HT-29 (cell line): ENCODE results near the gene SGMS2. TPM values are rescaled to one million over a fixed set of nuclear protein-coding genes. Genes with fewer than 3 reads are reported as not detected.
"Not testable (repeated sequence)": the region's sequence is repeated elsewhere in the genome, so short reads cannot be mapped to it uniquely, and the experiment has no call there.

Experiments used
- DNase-seq: peaks from one replicate; pipeline ENCODE4 v3.0.0-alpha.2; 2015; ENCODE audit warnings: low spot score
- total RNA-seq: library from RNA; depleted of rRNA; stranded (reverse); fragments of >200 nt; shearing (Covaris generic); gene quantifications from 2 replicates; pipeline ENCODE4 v1.2.3, GENCODE V29; 2014

The SGMS2 gene
- total RNA-seq, 1 experiment from 2014 or later = 88.1 TPM

- no peak for DNase-seq
Observed at GRCh38 chr4:107906458-107907100, 81.8 kb downstream of the SGMS2 start.

DNA sequence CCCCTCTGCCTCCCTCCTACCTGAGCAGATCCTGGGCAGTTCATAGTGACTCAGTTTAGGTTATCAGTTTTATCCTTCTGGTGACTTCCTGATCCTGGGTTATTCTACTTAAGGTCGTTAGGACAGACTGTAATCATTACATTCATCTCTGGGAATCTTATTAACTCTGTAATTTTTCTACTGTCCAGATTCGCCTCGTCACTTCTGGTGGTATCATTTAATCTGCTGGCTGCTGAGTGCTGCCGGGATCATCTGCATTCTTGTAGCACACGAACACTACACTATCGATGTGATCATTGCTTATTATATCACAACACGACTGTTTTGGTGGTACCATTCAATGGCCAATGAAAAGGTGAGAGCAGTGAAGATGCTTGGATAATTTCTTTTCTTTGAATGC is 83.6 kb downstream of the SGMS2 start:
- no peak for DNase-seq

DNA sequence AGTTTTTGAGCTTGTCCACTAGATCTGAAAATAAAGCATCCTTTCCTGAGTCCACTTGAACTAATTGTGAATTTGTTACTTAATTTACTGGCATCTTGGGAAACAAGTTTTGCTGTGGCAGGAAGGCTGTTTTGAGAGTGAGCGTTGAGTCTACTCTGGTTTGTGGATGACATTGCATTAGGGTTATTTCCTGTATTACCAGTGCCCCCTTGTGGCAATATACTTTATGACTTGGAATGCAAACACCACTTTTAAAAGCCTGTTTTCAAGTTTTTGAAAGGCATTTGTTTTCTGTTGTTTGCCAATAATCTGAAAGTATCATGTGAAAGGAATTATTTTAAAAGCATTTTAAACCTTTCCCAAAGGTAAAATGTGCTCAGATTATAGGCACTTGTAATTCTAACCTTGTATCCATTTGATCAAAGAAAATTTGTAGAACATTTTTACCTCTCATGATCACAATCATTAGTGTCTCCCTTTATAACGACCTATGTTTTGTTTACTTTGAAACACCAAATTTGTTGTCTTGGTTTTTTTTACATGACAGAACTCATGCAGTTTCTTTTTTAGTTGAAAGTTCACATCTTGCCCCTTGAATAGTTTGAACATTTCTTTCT is 88.7 kb downstream of the SGMS2 start:
- peak; percentile 84 for DNase-seq

DNA sequence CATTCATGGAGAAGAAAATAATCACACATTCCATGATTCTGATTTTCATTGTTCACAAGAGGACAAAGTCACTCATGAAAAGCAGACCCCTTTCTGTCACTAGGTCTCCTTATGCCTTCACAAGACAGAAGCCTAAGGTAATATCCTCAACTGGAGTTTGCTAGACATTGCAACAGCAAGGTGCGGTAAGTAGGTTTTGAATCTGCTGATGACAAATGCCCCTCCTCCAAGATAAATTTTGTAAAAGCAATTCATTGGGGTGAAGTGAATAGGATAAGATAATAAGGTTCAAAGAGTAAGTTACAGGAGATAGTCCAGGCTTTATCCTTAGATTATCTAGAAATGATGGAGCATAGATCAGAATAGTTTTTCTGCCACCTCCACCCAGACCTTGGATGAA is 90.5 kb downstream of the SGMS2 start:
- no peak for DNase-seq

DNA sequence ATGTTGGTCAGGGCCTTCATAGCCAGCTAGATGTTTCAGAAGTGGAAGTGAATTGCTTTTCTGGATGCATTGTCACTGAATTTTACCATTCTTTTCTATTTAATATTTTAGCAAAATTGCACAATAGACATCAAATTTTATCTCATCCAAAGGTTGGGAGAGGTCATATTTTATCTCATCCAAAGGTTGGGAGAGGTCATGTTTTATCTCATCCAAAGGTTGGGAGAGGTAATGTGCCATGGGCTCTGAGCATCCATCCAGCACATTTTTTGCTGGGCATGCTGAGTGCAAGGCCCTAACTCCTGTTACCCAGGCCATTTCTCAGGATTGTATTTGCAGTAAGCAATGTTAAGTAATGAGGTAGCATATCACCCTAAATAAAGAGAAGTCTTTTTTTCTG is 91.9 kb downstream of the SGMS2 start:
- no peak for DNase-seq

GRCh38 chr4:107917500-107917899 is 92.8 kb downstream of the SGMS2 start:
- DNase-seq = no peak

DNA sequence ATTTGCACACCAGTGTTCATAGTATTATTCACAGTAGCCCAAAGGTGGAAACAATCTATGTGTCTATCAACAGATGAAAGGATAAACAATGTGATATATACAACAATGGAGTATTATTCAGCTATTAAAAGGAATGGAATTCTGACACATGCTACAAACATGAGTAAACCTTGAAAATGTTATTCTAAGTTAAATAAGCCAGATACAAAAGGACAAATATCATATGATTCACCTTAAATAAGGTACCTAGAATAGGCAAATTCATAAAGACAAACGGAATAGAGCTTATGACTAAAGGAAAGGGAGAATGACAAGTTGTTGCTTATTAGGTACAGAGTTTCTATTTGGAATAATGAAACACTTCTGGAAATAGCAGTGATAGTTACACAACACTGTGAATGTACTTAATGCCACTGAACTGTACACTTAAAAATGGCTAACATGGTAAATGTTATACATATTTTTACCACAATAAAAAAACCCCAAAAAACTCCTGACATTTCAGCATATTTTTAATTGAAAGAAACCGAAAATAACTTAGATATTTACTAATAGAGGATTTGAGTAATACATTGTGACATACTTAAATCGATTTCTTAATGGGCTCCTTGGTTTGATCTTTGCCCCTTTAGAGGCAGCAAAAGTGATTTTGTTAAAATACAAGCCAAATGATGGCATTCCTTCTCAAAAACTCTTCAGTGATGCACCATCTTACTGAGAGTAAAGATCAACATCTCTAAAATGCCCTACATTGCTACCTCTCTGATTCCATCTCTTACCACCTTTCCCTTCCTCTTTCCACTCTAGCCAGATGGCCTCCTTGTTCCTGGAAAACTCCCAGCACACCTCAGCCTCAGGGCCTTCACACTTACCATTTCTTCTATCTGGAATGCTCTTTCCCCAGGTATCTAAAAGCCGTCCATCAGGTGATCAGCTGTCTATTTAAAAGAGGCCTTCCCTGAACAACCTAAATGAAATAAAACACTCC is 98.0 kb downstream of the SGMS2 start:
- DNase-seq = no peak

DNA sequence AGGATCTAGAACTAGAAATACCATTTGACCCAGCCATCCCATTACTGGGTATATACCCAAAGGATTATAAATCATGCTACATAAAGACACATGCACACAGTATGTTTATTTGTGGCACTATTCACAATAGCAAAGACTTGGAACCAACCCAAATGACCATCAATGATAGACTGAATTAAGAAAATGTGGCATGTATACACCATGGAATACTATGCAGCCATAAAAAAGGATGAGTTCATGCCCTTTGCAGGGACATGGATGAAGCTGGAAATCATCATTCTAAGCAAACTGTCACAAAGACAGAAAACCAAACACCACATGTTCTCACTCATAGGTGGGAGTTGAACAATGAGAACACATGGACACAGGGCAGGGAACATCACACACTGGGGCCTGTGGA is 101.0 kb downstream of the SGMS2 start:
- DNase-seq = not testable (repeated sequence)

GRCh38 chr4:107926875-107927274 is 102.1 kb downstream of the SGMS2 start:
- not testable (repeated sequence) for DNase-seq

GRCh38 chr4:107930821-107931774 is 106.4 kb downstream of the SGMS2 start, which contains the start of gene CYP2U1:
Gene CYP2U1, plus strand, starts transcription at chr4:107931549. Its CDS starts 95 bp downstream, at chr4:107931644.
- peak; percentile 61 for DNase-seq

GRCh38 chr4:107931775-107932321 is 107.1 kb downstream of the SGMS2 start:
- DNase-seq = no peak

DNA sequence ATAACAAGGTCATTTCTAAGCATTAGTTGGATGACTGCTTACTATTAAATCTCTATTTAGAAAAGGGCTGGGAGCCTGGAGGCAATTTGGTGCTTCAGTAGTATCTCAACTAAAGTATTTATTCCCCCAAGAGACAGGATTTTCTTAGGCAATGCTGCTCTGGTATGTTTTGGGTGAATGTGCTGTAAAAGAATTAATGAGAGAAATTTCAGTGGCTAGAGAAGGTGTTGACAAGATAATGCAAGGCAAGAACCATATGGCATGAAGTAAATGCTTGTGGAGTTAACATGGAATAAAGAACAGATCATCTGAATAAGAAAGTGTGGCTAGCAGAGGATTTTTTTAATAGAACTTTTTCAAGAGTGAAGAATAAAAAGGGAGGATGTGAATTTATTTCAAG is 110.5 kb downstream of the SGMS2 start:
- DNase-seq = no peak

- DNase-seq = no peak
Observed at GRCh38 chr4:107937040-107937439, 112.3 kb downstream of the SGMS2 start.

GRCh38 chr4:107939307-107939706 is 114.6 kb downstream of the SGMS2 start:
- no peak for DNase-seq

GRCh38 chr4:107945809-107946208 is 121.1 kb downstream of the SGMS2 start:
- DNase-seq = no peak

DNA sequence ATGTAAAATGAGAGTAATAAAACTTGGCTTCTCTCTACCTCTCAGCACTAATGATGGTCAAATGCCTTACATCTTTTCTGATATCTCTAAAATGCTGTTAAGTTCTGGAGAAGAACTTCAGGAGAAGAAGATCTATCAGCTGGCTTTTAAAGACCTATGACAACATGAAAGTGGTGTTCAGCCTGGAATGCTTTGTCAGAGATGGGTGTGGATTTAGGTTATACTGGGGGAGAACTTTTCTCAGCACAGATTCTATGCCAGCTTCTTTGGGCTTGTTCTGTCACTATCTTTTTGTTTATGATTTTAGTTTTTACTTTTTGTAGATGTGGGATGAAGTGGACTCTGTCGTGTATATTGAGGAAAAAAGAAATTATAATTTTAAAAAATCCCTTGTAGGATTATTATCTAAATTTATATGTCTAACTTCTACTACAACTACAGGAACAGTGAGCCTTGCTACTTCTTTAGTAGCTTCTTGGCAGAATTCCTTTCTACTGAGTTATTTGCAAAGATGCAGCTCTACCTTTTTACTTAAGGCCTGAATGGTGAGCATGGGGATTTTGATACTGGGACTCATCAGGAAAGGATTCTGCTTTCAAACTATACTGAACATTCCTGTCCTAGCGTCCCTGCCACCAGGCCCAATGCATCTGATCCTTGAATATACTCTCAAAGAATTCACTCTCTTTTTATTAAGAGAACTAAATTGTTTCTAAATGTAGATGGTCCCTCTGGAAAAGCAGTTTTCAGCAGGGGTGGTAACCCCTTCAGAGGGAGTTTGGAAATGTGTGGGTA is 126.2 kb downstream of the SGMS2 start:
- no peak for DNase-seq

DNA sequence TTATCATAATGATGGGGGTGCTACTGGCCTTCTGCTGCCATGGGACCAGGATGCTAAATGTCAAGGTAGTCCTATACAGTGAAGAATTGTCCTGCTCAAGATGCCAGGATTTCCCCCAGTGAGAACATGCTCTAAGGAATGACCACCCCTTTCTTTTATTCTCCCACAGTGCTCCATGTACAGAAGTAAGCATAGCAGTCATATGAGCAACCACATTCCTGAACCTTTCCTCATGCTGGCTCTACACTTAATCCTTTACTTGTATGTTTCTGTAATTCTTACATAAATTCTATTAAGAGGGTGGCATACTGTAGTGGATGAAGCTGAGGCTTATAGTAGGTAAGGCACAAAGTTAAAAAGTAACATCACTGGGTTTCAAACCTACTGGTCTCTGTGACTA is 126.8 kb downstream of the SGMS2 start:
- DNase-seq = no peak

DNA sequence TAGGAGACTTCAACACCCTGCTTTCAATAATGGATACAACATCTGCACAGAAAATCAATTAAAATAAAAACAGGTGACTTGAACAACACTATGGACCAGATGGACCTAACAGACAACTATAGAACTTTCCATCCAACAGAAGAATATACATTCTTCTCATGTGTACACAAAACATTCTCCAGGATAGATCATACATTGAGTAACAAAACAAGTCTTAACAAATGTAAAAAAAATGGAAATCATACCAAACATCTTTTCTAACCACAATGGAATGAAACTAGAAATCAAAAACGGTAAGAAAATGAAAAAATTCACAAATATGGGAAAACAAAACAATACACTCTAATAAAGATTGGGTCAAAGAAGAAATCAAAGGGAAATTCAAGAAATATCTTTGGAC is 131.3 kb downstream of the SGMS2 start:
- no peak for DNase-seq
